ENCODE results near the gene B3GAT3.

DNA sequence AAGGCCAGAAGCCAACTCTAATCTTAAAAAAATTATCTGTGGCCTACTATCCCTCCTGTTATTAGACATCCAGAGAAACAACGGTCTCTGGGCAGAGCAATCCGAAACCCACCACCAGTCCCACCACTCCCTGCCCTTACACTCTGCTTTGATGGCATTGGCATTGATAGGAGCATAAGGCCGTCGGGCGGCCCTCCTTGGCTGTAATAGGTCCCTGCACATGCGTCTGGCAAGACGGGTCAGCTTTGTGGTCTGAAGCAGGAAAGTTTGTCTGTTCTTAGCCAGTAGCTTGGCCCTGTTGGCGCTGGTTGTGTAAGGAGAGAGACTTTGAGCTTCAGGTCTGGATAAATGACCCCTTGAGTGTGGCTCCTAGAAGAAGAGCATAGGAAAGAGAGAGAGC, 26.7 kb downstream of the B3GAT3 start:
- TF ChIP-seq, protein P1, sequence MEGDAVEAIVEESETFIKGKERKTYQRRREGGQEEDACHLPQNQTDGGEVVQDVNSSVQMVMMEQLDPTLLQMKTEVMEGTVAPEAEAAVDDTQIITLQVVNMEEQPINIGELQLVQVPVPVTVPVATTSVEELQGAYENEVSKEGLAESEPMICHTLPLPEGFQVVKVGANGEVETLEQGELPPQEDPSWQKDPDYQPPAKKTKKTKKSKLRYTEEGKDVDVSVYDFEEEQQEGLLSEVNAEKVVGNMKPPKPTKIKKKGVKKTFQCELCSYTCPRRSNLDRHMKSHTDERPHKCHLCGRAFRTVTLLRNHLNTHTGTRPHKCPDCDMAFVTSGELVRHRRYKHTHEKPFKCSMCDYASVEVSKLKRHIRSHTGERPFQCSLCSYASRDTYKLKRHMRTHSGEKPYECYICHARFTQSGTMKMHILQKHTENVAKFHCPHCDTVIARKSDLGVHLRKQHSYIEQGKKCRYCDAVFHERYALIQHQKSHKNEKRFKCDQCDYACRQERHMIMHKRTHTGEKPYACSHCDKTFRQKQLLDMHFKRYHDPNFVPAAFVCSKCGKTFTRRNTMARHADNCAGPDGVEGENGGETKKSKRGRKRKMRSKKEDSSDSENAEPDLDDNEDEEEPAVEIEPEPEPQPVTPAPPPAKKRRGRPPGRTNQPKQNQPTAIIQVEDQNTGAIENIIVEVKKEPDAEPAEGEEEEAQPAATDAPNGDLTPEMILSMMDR (IDR thresholded peaks at IDR 0.05): no peak
- TF ChIP-seq EP300 (IDR thresholded peaks at IDR 0.05) (no peak), POLR2A (IDR thresholded peaks at IDR 0.05) (no peak)
